Stromal cell of bone marrow (primary cell): ENCODE data around the gene OSTF1.

Source experiments
- DNase-seq: peaks from one replicate; pipeline ENCODE4 v3.0.0-alpha.2; 2012; ENCODE audit warnings: low read depth

OSTF1 gene

GRCh38 chr9:75164573-75164972 is 76.3 kb downstream of the OSTF1 start:
- no peak for DNase-seq

GRCh38 chr9:75167281-75167680 is 79.0 kb downstream of the OSTF1 start:
- no peak for DNase-seq

DNA sequence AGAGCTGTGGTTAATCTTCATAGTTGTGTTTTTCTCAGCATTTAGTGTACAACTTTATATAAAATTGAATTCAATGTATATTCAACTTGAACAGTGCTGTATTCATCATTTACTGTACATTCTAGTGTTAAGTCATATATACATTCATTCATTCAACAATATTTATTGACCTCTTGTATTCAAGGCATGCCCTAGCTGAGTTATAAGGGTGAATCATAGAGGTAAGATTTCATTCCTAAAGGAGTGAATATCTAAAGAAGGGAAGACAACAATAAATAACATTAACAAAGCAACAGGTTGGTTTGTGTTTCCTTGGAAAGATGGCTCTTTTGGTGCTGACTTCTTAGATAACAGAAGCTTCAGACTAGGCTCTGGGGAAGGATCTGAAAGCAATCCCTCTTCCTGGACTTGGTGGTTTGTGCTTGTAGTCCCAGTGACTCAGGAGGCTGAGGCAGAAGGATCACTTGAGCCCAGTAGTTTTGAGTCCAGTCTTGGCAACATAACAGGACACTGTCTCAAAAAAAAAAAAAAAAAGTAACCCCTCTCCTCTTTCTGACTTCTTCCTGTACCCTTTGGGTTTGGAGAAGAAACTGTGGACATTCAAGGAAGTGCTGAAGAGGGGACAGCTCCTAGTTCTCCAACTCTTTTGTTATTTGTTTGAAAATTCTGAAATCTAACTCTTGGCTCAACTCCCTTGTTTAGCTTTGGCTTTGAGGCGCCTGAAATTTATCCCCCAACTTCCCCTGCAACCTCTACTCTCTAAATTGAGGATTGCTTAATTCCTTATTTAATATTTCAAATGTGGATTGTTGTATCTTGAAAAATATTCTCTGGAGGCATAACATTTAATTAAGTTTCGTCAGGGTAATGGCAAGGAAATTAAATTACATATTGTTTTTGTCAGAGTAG is 80.2 kb downstream of the OSTF1 start:
- DNase-seq = no peak

- DNase-seq = no peak
Measured at GRCh38 chr9:75169623-75170022, 81.3 kb downstream of the OSTF1 start.

- DNase-seq = no peak
Measured at GRCh38 chr9:75170898-75171360, 82.6 kb downstream of the OSTF1 start.

- DNase-seq = no peak
Measured at GRCh38 chr9:75175395-75175794, 87.1 kb downstream of the OSTF1 start.

- no peak for DNase-seq
Measured at GRCh38 chr9:75176037-75176436, 87.7 kb downstream of the OSTF1 start.

GRCh38 chr9:75181750-75182149 is 93.4 kb downstream of the OSTF1 start:
- no peak for DNase-seq

DNA sequence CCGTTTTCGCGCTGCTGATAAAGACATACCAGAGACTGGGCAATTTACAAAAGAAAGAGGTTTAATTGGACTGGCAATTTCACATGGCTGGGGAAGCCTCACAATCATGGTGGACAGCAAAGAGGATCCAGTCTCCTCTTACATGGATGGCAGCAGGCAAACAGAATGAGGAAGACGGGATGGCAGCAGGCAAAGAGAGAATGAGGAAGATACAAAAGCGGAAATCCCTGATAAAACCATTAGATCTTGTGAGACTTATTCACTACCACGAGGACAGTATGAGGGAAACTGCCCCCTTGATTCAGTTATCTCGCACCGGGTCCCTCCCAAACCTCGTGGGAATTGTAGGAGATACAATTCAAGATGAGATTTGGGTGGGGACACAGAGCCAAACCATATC is 95.0 kb downstream of the OSTF1 start:
- no peak for DNase-seq

DNA sequence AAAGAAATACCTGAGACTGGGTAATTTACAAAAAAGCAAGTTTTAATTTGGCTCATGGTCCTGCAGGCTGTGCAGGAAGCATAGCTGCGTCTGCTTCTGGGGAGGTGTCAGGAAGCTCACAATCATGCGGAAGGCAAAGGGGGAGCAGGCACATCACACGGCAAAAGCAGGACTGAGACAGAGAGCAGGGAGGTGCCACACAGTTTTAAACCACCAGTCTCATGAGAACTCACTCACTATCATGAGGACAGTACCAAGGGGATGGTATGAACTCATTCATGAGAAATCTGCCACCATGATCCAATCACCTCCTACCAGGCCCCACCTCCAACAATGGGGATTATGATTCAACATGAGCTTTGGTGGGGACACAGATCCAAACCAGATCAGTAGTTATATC is 96.2 kb downstream of the OSTF1 start:
- no peak for DNase-seq

- no peak for DNase-seq
Measured at GRCh38 chr9:75185585-75186170, 97.4 kb downstream of the OSTF1 start.

DNA sequence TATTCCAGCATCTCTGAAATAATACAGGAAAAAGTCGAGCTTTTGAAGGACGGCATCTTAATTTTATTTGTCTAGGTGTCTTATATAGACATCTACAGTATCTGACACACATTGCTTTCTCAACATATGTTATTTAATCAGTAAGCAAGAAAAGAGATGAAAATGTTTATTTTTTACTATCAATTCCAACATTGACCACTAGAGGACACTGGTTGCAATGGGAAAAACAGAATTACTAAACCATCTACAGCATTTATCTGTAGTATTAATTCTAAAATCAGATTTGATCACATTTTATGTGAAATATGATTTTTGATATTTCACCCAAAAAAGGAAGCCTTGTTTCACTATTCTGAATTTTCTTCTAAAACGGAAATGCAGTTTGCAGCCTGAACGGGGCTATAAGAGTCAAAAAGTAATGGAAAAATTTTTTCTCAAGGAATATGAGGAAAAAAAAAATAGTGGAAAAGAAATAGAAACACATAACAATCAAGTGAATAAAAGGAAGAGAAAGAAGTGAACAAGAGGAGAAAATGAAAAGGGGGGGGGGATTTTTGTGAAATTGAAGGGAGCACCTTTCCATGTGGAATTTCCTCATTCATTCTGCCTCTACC is 98.6 kb downstream of the OSTF1 start:
- DNase-seq = no peak

- no peak for DNase-seq
Measured at GRCh38 chr9:75188756-75189155, 100.4 kb downstream of the OSTF1 start.

GRCh38 chr9:75190762-75191161 is 102.4 kb downstream of the OSTF1 start:
- DNase-seq = no peak
